H9 (cell line): ENCODE measurements around the gene EFNA5. TPM values are rescaled to one million over a fixed set of nuclear protein-coding genes. Genes with fewer than 3 reads are reported as not detected.

ENCODE experiments used
- DNase-seq: peaks from one replicate; pipeline ENCODE4 v3.0.0-alpha.2; 2017
- H2AFZ ChIP-seq: one replicate; pipeline ENCODE4 v1.6.1; 2013; ENCODE audit warnings: mild to moderate bottlenecking, low read length, control low read depth, moderate library complexity
- H2AK5ac ChIP-seq: 2 replicates; pipeline ENCODE4 v1.6.1; 2013; ENCODE audit warnings: low read length, control low read depth, mixed read lengths; ENCODE audit not compliant: insufficient read length
- H2BK120ac ChIP-seq: one replicate; pipeline ENCODE4 v1.6.1; 2013; ENCODE audit warnings: low read depth, mild to moderate bottlenecking, low read length, control low read depth, inconsistent platforms; ENCODE audit not compliant: poor library complexity, severe bottlenecking
- H2BK12ac ChIP-seq: 2 replicates; pipeline ENCODE4 v1.6.1; 2013; ENCODE audit warnings: low read length, control low read depth, mixed read lengths, low read depth; ENCODE audit not compliant: insufficient read length
- H2BK15ac ChIP-seq: 2 replicates; pipeline ENCODE4 v1.6.1; 2013; ENCODE audit warnings: low read depth, low read length, control low read depth
- H2BK20ac ChIP-seq: one replicate; pipeline ENCODE4 v1.6.1; 2013; ENCODE audit warnings: low read depth, mild to moderate bottlenecking, low read length, control low read depth, inconsistent platforms; ENCODE audit not compliant: poor library complexity, severe bottlenecking
- H2BK5ac ChIP-seq: 2 replicates; pipeline ENCODE4 v1.6.1; 2013; ENCODE audit warnings: low read length, control low read depth, mixed read lengths; ENCODE audit not compliant: insufficient read length
- H3K14ac ChIP-seq: 2 replicates; pipeline ENCODE4 v1.6.1; 2013; ENCODE audit warnings: low read length, control low read depth; ENCODE audit not compliant: insufficient read depth
- H3K18ac ChIP-seq: 2 replicates; pipeline ENCODE4 v1.6.1; 2013; ENCODE audit warnings: low read depth, mild to moderate bottlenecking, mixed read lengths, low read length, control low read depth; ENCODE audit not compliant: insufficient read length
- H3K23ac ChIP-seq: 2 replicates; pipeline ENCODE4 v1.6.1; 2013; ENCODE audit warnings: low read length, control low read depth, mixed read lengths, low read depth; ENCODE audit not compliant: insufficient read length
- H3K23me2 ChIP-seq: 2 replicates; pipeline ENCODE4 v1.6.1; 2013; ENCODE audit warnings: low read depth, mild to moderate bottlenecking, mixed read lengths, low read length, control low read depth; ENCODE audit not compliant: insufficient read length, poor library complexity, severe bottlenecking
- H3K27ac ChIP-seq: 2 replicates; pipeline ENCODE4 v1.5.1; 2013; ENCODE audit warnings: low read length, control low read depth, mixed read lengths, low read depth; ENCODE audit not compliant: insufficient read length
- H3K27me3 ChIP-seq: 2 replicates; pipeline ENCODE4 v1.6.1; 2013; ENCODE audit warnings: low read length, control low read depth, inconsistent platforms; ENCODE audit not compliant: insufficient read depth
- H3K4ac ChIP-seq: 2 replicates; pipeline ENCODE4 v1.6.1; 2013; ENCODE audit warnings: low read depth, mild to moderate bottlenecking, control low read depth, inconsistent platforms, low read length, moderate library complexity
- H3K4me1 ChIP-seq: 2 replicates; pipeline ENCODE4 v1.6.1; 2013; ENCODE audit warnings: low read length, control low read depth, inconsistent platforms; ENCODE audit not compliant: insufficient read depth
- H3K4me2 ChIP-seq: 2 replicates; pipeline ENCODE4 v1.6.1; 2013; ENCODE audit warnings: low read length, control low read depth, mixed read lengths; ENCODE audit not compliant: insufficient read length, insufficient read depth
- H3K56ac ChIP-seq: 2 replicates; pipeline ENCODE4 v1.6.1; 2013; ENCODE audit warnings: low read depth, mild to moderate bottlenecking, mixed read lengths, low read length, control low read depth; ENCODE audit not compliant: insufficient read length
- H3K79me1 ChIP-seq: 2 replicates; pipeline ENCODE4 v1.6.1; 2013; ENCODE audit warnings: low read depth, mild to moderate bottlenecking, moderate library complexity, low read length, control low read depth, inconsistent platforms; ENCODE audit not compliant: insufficient read depth, poor library complexity, severe bottlenecking
- H3K79me2 ChIP-seq: 2 replicates; pipeline ENCODE4 v1.6.1; 2013; ENCODE audit warnings: low read length, control low read depth, inconsistent platforms; ENCODE audit not compliant: insufficient read depth
- H3K9ac ChIP-seq: 2 replicates; pipeline ENCODE4 v1.6.1; 2013; ENCODE audit warnings: low read length, control low read depth, mixed read lengths; ENCODE audit not compliant: insufficient read length; ENCODE audit errors: extremely low read depth
- H3K9me3 ChIP-seq: one replicate; pipeline ENCODE4 v1.6.1; 2013; ENCODE audit warnings: low read depth, low read length, inconsistent platforms; ENCODE audit not compliant: control insufficient read depth
- H3T11ph ChIP-seq: one replicate; pipeline ENCODE4 v1.6.1; 2013; ENCODE audit warnings: mild to moderate bottlenecking, low read length, control low read depth, inconsistent platforms
- H4K20me1 ChIP-seq: one replicate; pipeline ENCODE4 v1.6.1; 2013; ENCODE audit not compliant: control insufficient read depth, insufficient read length, insufficient read depth
- H4K5ac ChIP-seq: 2 replicates; pipeline ENCODE4 v1.6.1; 2013; ENCODE audit warnings: low read depth, mild to moderate bottlenecking, mixed read lengths, low read length, control low read depth; ENCODE audit not compliant: insufficient read length
- H4K8ac ChIP-seq: replicated peaks from 2 replicates; pipeline ENCODE4 v1.6.1; 2013; ENCODE audit warnings: low read length, control low read depth, mixed read lengths, low read depth; ENCODE audit not compliant: insufficient read length
- H4K91ac ChIP-seq: 2 replicates; pipeline ENCODE4 v1.6.1; 2013; ENCODE audit warnings: low read depth, mild to moderate bottlenecking, moderate library complexity, mixed read lengths, low read length, control low read depth; ENCODE audit not compliant: insufficient read length
- H3K27ac Mint-ChIP-seq, 3 experiments: 2 replicates in 2 of 3; 3 replicates in 1 of 3; pipeline ENCODE4 v1.8.0; 2020 to 2021; ENCODE audit warnings: mixed read lengths in 3 of 3, mild to moderate bottlenecking in 1 of 3, moderate library complexity in 1 of 3
- H3K27me3 Mint-ChIP-seq: 2 replicates; pipeline ENCODE4 v1.8.0; 2021; ENCODE audit warnings: low read depth, mild to moderate bottlenecking, moderate library complexity, mixed read lengths
- H3K36me3 Mint-ChIP-seq, 3 experiments: 2 replicates in 2 of 3; 3 replicates in 1 of 3; pipeline ENCODE4 v1.8.0; 2020 to 2021; ENCODE audit warnings: low read depth in 3 of 3, mixed read lengths in 3 of 3; ENCODE audit not compliant: insufficient read depth in 1 of 3
- H3K4me1 Mint-ChIP-seq, 2 experiments: 2 replicates each; pipeline ENCODE4 v1.8.0; 2020; ENCODE audit warnings: mixed read lengths in 2 of 2
- H3K4me3 Mint-ChIP-seq, 2 experiments: 2 replicates in 1 of 2; 3 replicates in 1 of 2; pipeline ENCODE4 v1.8.0; 2020 to 2021; ENCODE audit warnings: mild to moderate bottlenecking in 2 of 2, mixed read lengths in 2 of 2, moderate library complexity in 1 of 2
- H3K9me3 Mint-ChIP-seq, 2 experiments: 2 replicates in 1 of 2; 3 replicates in 1 of 2; pipeline ENCODE4 v1.8.0; 2020; ENCODE audit warnings: mild to moderate bottlenecking in 2 of 2, mixed read lengths in 2 of 2, moderate library complexity in 1 of 2
- WGBS: extraction: QIAGEN DNeasy Blood & Tissue Kit; methylation state at CpG from one replicate; pipeline ENCODE4 v1.1.7; 2013; ENCODE audit warnings: missing lambda C conversion rate, low lambda C conversion rate, mixed read lengths; ENCODE audit not compliant: insufficient read length; ENCODE audit errors: extremely low coverage; 5-methylcytosine and 5-hydroxymethylcytosine counted together
- total RNA-seq: library from RNA; stranded (reverse); gene quantifications from 2 replicates; pipeline ENCODE4 v1.2.1, GENCODE V29; 2021
- TF ChIP-seq, protein P1 (sequence below): fragments of 200-600 bp; sonication (generic); conservative IDR thresholded peaks from 3 replicates; pipeline ENCODE4 v1.8.0; 2021; ENCODE audit warnings: antibody characterized with exemption, mild to moderate bottlenecking

The EFNA5 gene
- total RNA-seq, 1 experiment from 2014 or later, result 20.4 TPM

DNA sequence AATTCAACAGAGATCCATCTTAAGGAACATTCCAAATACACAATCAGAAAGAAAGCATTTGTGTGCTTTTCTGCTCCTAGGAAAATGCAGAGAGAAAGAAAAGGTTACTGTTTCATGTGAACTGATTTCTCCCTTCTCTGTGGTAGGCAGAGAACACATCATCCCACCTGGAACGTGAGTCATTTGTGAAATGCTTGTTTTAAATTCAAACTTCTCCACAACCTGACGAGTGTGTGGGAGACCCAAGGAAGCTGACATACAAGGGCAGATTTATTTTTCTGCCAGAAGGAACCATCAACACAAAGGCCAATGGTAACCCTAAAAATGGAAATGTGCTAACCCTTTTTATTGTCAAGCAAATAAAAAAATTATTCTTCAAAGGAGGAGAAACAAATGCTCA, 156.4 kb downstream of the EFNA5 start:
- H4K20me1 ChIP-seq, result no peaks in the 10 kb centered on the region

More for the DNA sequence above, 156.4 kb downstream of the EFNA5 start:
- no peak overlapping the region for H2BK15ac ChIP-seq
- H2BK12ac ChIP-seq, result no peak overlapping the region
- no peak for DNase-seq
- no peak overlapping the region for H3K9ac ChIP-seq
- WGBS, result no CpG with 5 or more reads among the region's 2 CpGs
- no peak overlapping the region for H4K5ac ChIP-seq
- no peak overlapping the region for H3T11ph ChIP-seq
- H3K4ac ChIP-seq, result no peak overlapping the region
- H3K18ac ChIP-seq, result no peak overlapping the region
- H3K9me3 ChIP-seq, result no peaks in the 10 kb centered on the region
- no peaks in the 10 kb centered on the region for H3K79me1 ChIP-seq
- no peak overlapping the region for H3K4me2 ChIP-seq
- no peaks in the 10 kb centered on the region for H3K79me2 ChIP-seq
- no peak overlapping the region for H2BK20ac ChIP-seq
- H2BK5ac ChIP-seq, result no peak overlapping the region
- no peak overlapping the region for H2AFZ ChIP-seq
- no peak overlapping the region for H3K27ac ChIP-seq
- H4K8ac ChIP-seq, result no peak overlapping the region
- no peak overlapping the region for H2AK5ac ChIP-seq
- no peak overlapping the region for H3K23ac ChIP-seq
- no peaks in the 10 kb centered on the region for H3K23me2 ChIP-seq
- peaks cover 68 to 83% of the 10 kb centered on the region in 2 experiments for H3K4me1 Mint-ChIP-seq
- no peak overlapping the region for H3K14ac ChIP-seq
- H3K4me3 Mint-ChIP-seq, result no peak overlapping the region
- peak overlapping the region in 1 of 3 experiments; percentile 12; a peak in 3 of 7 replicates for H3K27ac Mint-ChIP-seq
- H3K56ac ChIP-seq, result no peak overlapping the region
- no peaks in the 10 kb centered on the region for H3K9me3 Mint-ChIP-seq
- peaks cover 0 to 4% (median 2%) of the 10 kb centered on the region in 3 experiments; a peak in 1 of 7 replicates for H3K36me3 Mint-ChIP-seq
- no peak overlapping the region for H4K91ac ChIP-seq
- TF ChIP-seq, protein P1, sequence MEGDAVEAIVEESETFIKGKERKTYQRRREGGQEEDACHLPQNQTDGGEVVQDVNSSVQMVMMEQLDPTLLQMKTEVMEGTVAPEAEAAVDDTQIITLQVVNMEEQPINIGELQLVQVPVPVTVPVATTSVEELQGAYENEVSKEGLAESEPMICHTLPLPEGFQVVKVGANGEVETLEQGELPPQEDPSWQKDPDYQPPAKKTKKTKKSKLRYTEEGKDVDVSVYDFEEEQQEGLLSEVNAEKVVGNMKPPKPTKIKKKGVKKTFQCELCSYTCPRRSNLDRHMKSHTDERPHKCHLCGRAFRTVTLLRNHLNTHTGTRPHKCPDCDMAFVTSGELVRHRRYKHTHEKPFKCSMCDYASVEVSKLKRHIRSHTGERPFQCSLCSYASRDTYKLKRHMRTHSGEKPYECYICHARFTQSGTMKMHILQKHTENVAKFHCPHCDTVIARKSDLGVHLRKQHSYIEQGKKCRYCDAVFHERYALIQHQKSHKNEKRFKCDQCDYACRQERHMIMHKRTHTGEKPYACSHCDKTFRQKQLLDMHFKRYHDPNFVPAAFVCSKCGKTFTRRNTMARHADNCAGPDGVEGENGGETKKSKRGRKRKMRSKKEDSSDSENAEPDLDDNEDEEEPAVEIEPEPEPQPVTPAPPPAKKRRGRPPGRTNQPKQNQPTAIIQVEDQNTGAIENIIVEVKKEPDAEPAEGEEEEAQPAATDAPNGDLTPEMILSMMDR, result no peak
- H2BK120ac ChIP-seq, result no peak overlapping the region
- peaks cover 22% of the 10 kb centered on the region; the same call in 1 of the 2 replicates for H3K4me1 ChIP-seq
- no peaks in the 10 kb centered on the region for H3K27me3 Mint-ChIP-seq
- H3K27me3 ChIP-seq, result no peaks in the 10 kb centered on the region; the same call in 1 of the 2 replicates
